WTC11 (cell line): ENCODE results near the gene PRPF31. TPM values are rescaled to one million over a fixed set of nuclear protein-coding genes. Genes with fewer than 3 reads are reported as not detected.

Source experiments
- ATAC-seq: fragments of 200-7000 bp; cut with Tn5 transposase; 2 replicates; pipeline ENCODE4 v1.10.0; 2021; ENCODE audit warnings: mild to moderate bottlenecking, moderate library complexity
- CTCF ChIA-PET: fragments of 300-600 bp; sonication (Branson Sonifier 250); formaldehyde crosslinking; loops from one replicate; lab custom pipeline; 2021; ENCODE audit warnings: antibody characterized with exemption; lab: Charles Lee
- POLR2A ChIA-PET: fragments of 350-600 bp; sonication (Branson Sonifier 250); formaldehyde crosslinking; loops from one replicate; lab custom pipeline; 2021; ENCODE audit warnings: antibody characterized with exemption; lab: Charles Lee
- DNase-seq: peaks from one replicate; pipeline ENCODE4 v3.0.0; 2021; ENCODE audit warnings: low spot score
- H3K27ac Mint-ChIP-seq: 2 replicates; pipeline ENCODE4 v1.8.0; 2021; ENCODE audit warnings: mixed read lengths
- H3K27me3 Mint-ChIP-seq: 2 replicates; pipeline ENCODE4 v1.8.0; 2021; ENCODE audit warnings: low read depth, mild to moderate bottlenecking, moderate library complexity, mixed read lengths
- H3K36me3 Mint-ChIP-seq: 2 replicates; pipeline ENCODE4 v1.8.0; 2021; ENCODE audit warnings: mixed read lengths
- H3K4me1 Mint-ChIP-seq: 2 replicates; pipeline ENCODE4 v1.8.0; 2022; ENCODE audit warnings: mixed read lengths
- H3K4me3 Mint-ChIP-seq: 2 replicates; pipeline ENCODE4 v1.8.0; 2021; ENCODE audit warnings: mild to moderate bottlenecking, moderate library complexity, mixed read lengths
- H3K9me3 Mint-ChIP-seq: 2 replicates; pipeline ENCODE4 v1.8.0; 2021; ENCODE audit warnings: mixed read lengths
- CREM ChIP-seq: sonication (generic); formaldehyde crosslinking; IDR thresholded peaks from 2 replicates; pipeline ENCODE4 v1.8.1; 2022; ENCODE audit warnings: mild to moderate bottlenecking, missing genetic modification reagents, moderate library complexity
- FOXJ3 ChIP-seq: sonication (generic); formaldehyde crosslinking; IDR thresholded peaks from 2 replicates; pipeline ENCODE4 v1.9.0; 2021; ENCODE audit warnings: missing genetic modification reagents, mild to moderate bottlenecking, borderline replicate concordance
- MXD4 ChIP-seq: fragments of 250-450 bp; sonication (Bioruptor Pico); IDR thresholded peaks from 2 replicates; pipeline ENCODE4 v1.8.0; 2021; ENCODE audit warnings: mild to moderate bottlenecking, moderate library complexity, borderline replicate concordance
- SMAD3 ChIP-seq: sonication (generic); formaldehyde crosslinking; IDR thresholded peaks from 2 replicates; pipeline ENCODE4 v1.8.0; 2022; ENCODE audit warnings: missing genetic modification reagents, mild to moderate bottlenecking, borderline replicate concordance
- SOX15 ChIP-seq: fragments of 250-450 bp; sonication (Bioruptor Pico); IDR thresholded peaks from 2 replicates; pipeline ENCODE4 v1.9.0; 2021; ENCODE audit warnings: mild to moderate bottlenecking
- TP53 ChIP-seq: sonication (generic); formaldehyde crosslinking; IDR thresholded peaks from 2 replicates; pipeline ENCODE4 v1.8.1; 2023; ENCODE audit warnings: mild to moderate bottlenecking, missing genetic modification reagents
- ZNF219 ChIP-seq: sonication (generic); formaldehyde crosslinking; IDR thresholded peaks from 2 replicates; pipeline ENCODE4 v1.8.0; 2023; ENCODE audit warnings: missing genetic modification reagents, mild to moderate bottlenecking, borderline replicate concordance
- ZNF232 ChIP-seq: sonication (generic); formaldehyde crosslinking; IDR thresholded peaks from 2 replicates; pipeline ENCODE4 v1.8.0; 2022; ENCODE audit warnings: mild to moderate bottlenecking, missing genetic modification reagents
- ZNF317 ChIP-seq: sonication (generic); formaldehyde crosslinking; IDR thresholded peaks from 2 replicates; pipeline ENCODE4 v1.8.1; 2023; ENCODE audit warnings: low read depth, mild to moderate bottlenecking, moderate library complexity, missing genetic modification reagents, borderline replicate concordance
- total RNA-seq: library from RNA; stranded (reverse); gene quantifications from 3 replicates; pipeline ENCODE4 v1.2.3, GENCODE V29; 2021
- TF ChIP-seq, protein P1 (sequence below): sonication (generic); formaldehyde crosslinking; IDR thresholded peaks from 2 replicates; pipeline ENCODE4 v1.8.0; 2022; ENCODE audit warnings: mild to moderate bottlenecking, missing genetic modification reagents
- TF ChIP-seq, protein P2 (sequence below): sonication (generic); formaldehyde crosslinking; IDR thresholded peaks from 2 replicates; pipeline ENCODE4 v1.8.1; 2023; ENCODE audit warnings: mild to moderate bottlenecking, missing genetic modification reagents, borderline replicate concordance
- TF ChIP-seq, protein P3 (sequence below): sonication (generic); formaldehyde crosslinking; IDR thresholded peaks from 2 replicates; pipeline ENCODE4 v1.8.1; 2023; ENCODE audit warnings: mild to moderate bottlenecking, missing genetic modification reagents
- TF ChIP-seq, protein P4 (sequence below): sonication (generic); formaldehyde crosslinking; IDR thresholded peaks from 2 replicates; pipeline ENCODE4 v1.8.0; 2023; ENCODE audit warnings: mild to moderate bottlenecking, missing genetic modification reagents
- TF ChIP-seq, protein P5 (sequence below): sonication (generic); formaldehyde crosslinking; IDR thresholded peaks from 2 replicates; pipeline ENCODE4 v1.8.1; 2022; ENCODE audit warnings: low read depth, mild to moderate bottlenecking, moderate library complexity, missing genetic modification reagents, borderline replicate concordance
- TF ChIP-seq, protein P6 (sequence below): sonication (generic); formaldehyde crosslinking; IDR thresholded peaks from 2 replicates; pipeline ENCODE4 v1.8.1; 2022; ENCODE audit warnings: low read depth, missing genetic modification reagents, borderline replicate concordance
- TF ChIP-seq, protein P7 (sequence below): sonication (generic); formaldehyde crosslinking; IDR thresholded peaks from 2 replicates; pipeline ENCODE4 v1.8.0; 2022; ENCODE audit warnings: mild to moderate bottlenecking, missing genetic modification reagents
- TF ChIP-seq, protein P8 (sequence below): fragments of 200-600 bp; IDR thresholded peaks from 2 replicates; pipeline ENCODE4 v1.8.0; 2022; ENCODE audit warnings: antibody characterized with exemption

Gene PRPF31
- total RNA-seq, 1 experiment from 2014 or later: 92.8 TPM

DNA sequence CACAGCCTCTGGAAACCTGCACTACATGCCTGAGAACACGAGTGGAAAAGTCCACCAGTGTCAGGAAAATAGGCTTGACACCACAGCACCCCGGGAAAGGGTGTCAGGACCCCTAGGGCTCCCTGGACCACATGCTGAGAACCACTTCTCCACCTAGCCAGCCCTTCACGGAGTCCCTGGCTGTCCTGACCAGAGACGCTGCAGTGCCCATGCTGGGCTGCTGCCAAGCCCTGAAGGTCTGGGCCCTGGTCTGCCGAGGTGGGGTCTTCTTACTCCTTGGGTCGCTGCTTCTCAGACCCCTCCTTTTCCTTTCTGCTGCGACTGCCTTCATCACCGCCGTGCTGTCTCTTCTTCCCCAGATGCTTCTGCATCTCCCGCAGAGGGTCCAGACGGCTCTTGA, 40.9 kb downstream of the PRPF31 start (continued):
- TF ChIP-seq, protein P1, sequence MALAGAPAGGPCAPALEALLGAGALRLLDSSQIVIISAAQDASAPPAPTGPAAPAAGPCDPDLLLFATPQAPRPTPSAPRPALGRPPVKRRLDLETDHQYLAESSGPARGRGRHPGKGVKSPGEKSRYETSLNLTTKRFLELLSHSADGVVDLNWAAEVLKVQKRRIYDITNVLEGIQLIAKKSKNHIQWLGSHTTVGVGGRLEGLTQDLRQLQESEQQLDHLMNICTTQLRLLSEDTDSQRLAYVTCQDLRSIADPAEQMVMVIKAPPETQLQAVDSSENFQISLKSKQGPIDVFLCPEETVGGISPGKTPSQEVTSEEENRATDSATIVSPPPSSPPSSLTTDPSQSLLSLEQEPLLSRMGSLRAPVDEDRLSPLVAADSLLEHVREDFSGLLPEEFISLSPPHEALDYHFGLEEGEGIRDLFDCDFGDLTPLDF (CRISPR knock-in tag): no peak

DNA sequence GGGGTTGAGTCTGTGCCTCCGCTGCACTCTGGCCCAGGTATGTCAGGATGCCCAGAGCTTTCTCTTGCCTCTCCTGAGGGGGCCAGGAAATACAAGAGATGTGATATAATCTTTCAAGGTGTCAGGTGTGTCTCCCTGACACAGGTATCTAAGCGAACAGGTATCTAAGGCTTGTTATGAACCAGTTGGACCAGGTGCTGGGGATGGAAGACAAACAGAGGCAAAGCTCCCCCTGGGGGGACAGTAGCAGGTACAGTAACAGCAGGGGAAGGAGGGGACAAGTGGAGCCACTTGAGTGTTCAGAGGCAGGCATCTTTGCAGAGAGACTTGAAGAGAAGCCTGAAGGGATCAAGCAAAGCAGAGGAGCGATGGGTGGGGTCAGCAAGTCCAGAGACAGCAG, 41.4 kb downstream of the PRPF31 start:
- H3K4me1 Mint-ChIP-seq: peaks cover 19% of the 10 kb centered on the region
- H3K27me3 Mint-ChIP-seq: no peaks in the 10 kb centered on the region; the same call in 1 of the 2 replicates
- no peak for ATAC-seq
- no peak overlapping the region for H3K4me3 Mint-ChIP-seq
- DNase-seq: no peak
- TF ChIP-seq, protein P2, sequence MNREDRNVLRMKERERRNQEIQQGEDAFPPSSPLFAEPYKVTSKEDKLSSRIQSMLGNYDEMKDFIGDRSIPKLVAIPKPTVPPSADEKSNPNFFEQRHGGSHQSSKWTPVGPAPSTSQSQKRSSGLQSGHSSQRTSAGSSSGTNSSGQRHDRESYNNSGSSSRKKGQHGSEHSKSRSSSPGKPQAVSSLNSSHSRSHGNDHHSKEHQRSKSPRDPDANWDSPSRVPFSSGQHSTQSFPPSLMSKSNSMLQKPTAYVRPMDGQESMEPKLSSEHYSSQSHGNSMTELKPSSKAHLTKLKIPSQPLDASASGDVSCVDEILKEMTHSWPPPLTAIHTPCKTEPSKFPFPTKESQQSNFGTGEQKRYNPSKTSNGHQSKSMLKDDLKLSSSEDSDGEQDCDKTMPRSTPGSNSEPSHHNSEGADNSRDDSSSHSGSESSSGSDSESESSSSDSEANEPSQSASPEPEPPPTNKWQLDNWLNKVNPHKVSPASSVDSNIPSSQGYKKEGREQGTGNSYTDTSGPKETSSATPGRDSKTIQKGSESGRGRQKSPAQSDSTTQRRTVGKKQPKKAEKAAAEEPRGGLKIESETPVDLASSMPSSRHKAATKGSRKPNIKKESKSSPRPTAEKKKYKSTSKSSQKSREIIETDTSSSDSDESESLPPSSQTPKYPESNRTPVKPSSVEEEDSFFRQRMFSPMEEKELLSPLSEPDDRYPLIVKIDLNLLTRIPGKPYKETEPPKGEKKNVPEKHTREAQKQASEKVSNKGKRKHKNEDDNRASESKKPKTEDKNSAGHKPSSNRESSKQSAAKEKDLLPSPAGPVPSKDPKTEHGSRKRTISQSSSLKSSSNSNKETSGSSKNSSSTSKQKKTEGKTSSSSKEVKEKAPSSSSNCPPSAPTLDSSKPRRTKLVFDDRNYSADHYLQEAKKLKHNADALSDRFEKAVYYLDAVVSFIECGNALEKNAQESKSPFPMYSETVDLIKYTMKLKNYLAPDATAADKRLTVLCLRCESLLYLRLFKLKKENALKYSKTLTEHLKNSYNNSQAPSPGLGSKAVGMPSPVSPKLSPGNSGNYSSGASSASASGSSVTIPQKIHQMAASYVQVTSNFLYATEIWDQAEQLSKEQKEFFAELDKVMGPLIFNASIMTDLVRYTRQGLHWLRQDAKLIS (CRISPR knock-in tag): no peak
- TF ChIP-seq TP53 (no peak), ZNF317 (CRISPR knock-in tag) (no peak)
- TF ChIP-seq, protein P3, sequence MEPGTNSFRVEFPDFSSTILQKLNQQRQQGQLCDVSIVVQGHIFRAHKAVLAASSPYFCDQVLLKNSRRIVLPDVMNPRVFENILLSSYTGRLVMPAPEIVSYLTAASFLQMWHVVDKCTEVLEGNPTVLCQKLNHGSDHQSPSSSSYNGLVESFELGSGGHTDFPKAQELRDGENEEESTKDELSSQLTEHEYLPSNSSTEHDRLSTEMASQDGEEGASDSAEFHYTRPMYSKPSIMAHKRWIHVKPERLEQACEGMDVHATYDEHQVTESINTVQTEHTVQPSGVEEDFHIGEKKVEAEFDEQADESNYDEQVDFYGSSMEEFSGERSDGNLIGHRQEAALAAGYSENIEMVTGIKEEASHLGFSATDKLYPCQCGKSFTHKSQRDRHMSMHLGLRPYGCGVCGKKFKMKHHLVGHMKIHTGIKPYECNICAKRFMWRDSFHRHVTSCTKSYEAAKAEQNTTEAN (CRISPR knock-in tag): no peak
- TF ChIP-seq, protein P4, sequence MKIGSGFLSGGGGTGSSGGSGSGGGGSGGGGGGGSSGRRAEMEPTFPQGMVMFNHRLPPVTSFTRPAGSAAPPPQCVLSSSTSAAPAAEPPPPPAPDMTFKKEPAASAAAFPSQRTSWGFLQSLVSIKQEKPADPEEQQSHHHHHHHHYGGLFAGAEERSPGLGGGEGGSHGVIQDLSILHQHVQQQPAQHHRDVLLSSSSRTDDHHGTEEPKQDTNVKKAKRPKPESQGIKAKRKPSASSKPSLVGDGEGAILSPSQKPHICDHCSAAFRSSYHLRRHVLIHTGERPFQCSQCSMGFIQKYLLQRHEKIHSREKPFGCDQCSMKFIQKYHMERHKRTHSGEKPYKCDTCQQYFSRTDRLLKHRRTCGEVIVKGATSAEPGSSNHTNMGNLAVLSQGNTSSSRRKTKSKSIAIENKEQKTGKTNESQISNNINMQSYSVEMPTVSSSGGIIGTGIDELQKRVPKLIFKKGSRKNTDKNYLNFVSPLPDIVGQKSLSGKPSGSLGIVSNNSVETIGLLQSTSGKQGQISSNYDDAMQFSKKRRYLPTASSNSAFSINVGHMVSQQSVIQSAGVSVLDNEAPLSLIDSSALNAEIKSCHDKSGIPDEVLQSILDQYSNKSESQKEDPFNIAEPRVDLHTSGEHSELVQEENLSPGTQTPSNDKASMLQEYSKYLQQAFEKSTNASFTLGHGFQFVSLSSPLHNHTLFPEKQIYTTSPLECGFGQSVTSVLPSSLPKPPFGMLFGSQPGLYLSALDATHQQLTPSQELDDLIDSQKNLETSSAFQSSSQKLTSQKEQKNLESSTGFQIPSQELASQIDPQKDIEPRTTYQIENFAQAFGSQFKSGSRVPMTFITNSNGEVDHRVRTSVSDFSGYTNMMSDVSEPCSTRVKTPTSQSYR: no peak
- ChIA-PET CTCF (interaction anchor here (0.6 kb wide), 1 partner anchor 304 kb away, joined by 3 read pairs; no protein-coding TSS in a partner anchor), POLR2A (no interaction called here)
- peaks cover 38% of the 10 kb centered on the region for H3K36me3 Mint-ChIP-seq
- no peaks in the 10 kb centered on the region for H3K9me3 Mint-ChIP-seq
- no peak overlapping the region for H3K27ac Mint-ChIP-seq

DNA sequence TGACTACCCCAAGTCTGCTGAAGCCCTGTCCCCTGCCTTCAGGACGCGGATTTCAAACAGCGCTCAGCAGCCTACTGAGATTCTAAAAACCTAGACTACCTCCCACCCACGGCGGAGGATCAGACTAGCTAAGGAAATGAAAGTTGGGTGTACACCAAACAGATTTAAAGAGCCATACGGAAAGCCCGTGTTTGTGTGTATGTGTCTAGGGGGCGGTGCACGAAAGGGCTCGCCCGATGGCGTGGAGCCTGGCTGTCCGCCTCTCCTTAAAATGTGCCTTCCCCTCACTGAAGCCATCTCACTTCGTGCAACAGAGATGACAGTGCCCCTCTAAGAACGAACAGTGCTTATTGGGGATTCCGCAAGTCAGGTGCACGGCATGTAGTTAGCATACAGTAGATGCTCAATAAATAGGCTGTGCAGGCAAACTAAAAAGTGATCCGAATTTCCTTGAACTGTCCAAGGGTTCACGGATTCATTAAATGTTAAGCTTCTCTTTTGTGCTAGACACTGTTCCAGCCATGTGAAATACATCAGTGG, 43.3 kb downstream of the PRPF31 start:
- Mint-ChIP-seq H3K4me1 (peaks cover 30% of the 10 kb centered on the region), H3K27ac (peak overlapping the region; percentile 94), H3K9me3 (no peaks in the 10 kb centered on the region), H3K4me3 (peak overlapping the region; percentile 100), H3K27me3 (peaks cover 17% of the 10 kb centered on the region), H3K36me3 (peaks cover 27% of the 10 kb centered on the region)
- CTCF ChIA-PET: interaction anchor here (0.8 to 1.9 kb wide), 6 partner anchors 14 to 246 kb away, joined by 3 to 6 read pairs (median 5); partner anchors contain the start of gene MBOAT7
- DNase-seq: no peak
- POLR2A ChIA-PET: interaction anchor here (1.0 to 2.2 kb wide), 4 partner anchors 9 to 251 kb away, joined by 3 to 10 read pairs (median 3); partner anchors contain the start of gene CNOT3
- no peak for ATAC-seq
- TF ChIP-seq, protein P5, sequence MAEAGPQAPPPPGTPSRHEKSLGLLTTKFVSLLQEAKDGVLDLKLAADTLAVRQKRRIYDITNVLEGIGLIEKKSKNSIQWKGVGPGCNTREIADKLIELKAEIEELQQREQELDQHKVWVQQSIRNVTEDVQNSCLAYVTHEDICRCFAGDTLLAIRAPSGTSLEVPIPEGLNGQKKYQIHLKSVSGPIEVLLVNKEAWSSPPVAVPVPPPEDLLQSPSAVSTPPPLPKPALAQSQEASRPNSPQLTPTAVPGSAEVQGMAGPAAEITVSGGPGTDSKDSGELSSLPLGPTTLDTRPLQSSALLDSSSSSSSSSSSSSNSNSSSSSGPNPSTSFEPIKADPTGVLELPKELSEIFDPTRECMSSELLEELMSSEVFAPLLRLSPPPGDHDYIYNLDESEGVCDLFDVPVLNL (CRISPR knock-in tag): no peak
- TF ChIP-seq FOXJ3 (CRISPR knock-in tag) (no peak), ZNF232 (CRISPR knock-in tag) (no peak), CREM (no peak), MXD4 (no peak), ZNF219 (CRISPR knock-in tag) (no peak), SOX15 (CRISPR knock-in tag) (no peak), SMAD3 (CRISPR knock-in tag) (no peak)
- TF ChIP-seq, protein P6, sequence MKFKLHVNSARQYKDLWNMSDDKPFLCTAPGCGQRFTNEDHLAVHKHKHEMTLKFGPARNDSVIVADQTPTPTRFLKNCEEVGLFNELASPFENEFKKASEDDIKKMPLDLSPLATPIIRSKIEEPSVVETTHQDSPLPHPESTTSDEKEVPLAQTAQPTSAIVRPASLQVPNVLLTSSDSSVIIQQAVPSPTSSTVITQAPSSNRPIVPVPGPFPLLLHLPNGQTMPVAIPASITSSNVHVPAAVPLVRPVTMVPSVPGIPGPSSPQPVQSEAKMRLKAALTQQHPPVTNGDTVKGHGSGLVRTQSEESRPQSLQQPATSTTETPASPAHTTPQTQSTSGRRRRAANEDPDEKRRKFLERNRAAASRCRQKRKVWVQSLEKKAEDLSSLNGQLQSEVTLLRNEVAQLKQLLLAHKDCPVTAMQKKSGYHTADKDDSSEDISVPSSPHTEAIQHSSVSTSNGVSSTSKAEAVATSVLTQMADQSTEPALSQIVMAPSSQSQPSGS (CRISPR knock-in tag): no peak
- TF ChIP-seq, protein P7, sequence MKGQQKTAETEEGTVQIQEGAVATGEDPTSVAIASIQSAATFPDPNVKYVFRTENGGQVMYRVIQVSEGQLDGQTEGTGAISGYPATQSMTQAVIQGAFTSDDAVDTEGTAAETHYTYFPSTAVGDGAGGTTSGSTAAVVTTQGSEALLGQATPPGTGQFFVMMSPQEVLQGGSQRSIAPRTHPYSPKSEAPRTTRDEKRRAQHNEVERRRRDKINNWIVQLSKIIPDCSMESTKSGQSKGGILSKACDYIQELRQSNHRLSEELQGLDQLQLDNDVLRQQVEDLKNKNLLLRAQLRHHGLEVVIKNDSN (CRISPR knock-in tag): no peak
- TF ChIP-seq, protein P8, sequence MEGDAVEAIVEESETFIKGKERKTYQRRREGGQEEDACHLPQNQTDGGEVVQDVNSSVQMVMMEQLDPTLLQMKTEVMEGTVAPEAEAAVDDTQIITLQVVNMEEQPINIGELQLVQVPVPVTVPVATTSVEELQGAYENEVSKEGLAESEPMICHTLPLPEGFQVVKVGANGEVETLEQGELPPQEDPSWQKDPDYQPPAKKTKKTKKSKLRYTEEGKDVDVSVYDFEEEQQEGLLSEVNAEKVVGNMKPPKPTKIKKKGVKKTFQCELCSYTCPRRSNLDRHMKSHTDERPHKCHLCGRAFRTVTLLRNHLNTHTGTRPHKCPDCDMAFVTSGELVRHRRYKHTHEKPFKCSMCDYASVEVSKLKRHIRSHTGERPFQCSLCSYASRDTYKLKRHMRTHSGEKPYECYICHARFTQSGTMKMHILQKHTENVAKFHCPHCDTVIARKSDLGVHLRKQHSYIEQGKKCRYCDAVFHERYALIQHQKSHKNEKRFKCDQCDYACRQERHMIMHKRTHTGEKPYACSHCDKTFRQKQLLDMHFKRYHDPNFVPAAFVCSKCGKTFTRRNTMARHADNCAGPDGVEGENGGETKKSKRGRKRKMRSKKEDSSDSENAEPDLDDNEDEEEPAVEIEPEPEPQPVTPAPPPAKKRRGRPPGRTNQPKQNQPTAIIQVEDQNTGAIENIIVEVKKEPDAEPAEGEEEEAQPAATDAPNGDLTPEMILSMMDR: no peak
